Ovary (tissue), 9 donors: ENCODE measurements around the gene CERS5. TPM values are rescaled to one million over a fixed set of nuclear protein-coding genes. Genes with fewer than 3 reads are reported as not detected.

Source experiments
- DNase-seq, 5 donors: peaks; one replicate each; pipeline ENCODE4 v3.0.0-alpha.2; 2019 to 2020
- H3K27ac ChIP-seq, 2 donors: fragments of 200-600 bp; one replicate each; pipeline versions ENCODE4 v1.5.1 to v1.8.0; 2019 to 2022
- H3K27me3 ChIP-seq: fragments of 200-600 bp; one replicate; pipeline ENCODE4 v1.8.0; 2022
- H3K36me3 ChIP-seq: fragments of 200-600 bp; sonication (generic); one replicate; pipeline ENCODE4 v1.5.1; 2019
- H3K4me1 ChIP-seq: one replicate; pipeline ENCODE4 v1.8.1; 2013; ENCODE audit warnings: mild to moderate bottlenecking, moderate library complexity; ENCODE audit not compliant: insufficient read depth
- H3K4me3 ChIP-seq: fragments of 200-600 bp; sonication (generic); one replicate; pipeline ENCODE4 v1.5.1; 2017
- H3K9me3 ChIP-seq, 2 donors: fragments of 200-600 bp in 1 of 2; sonication (generic) in 1 of 2; one replicate each; pipeline versions ENCODE4 v1.5.1 to v1.8.1; 2013 to 2019; ENCODE audit warnings: mild to moderate bottlenecking in 1 of 2, moderate library complexity in 1 of 2
- EP300 ChIP-seq: sonication (generic); formaldehyde crosslinking; IDR thresholded peaks from one replicate; pipeline ENCODE4 v1.6.1; 2017; ENCODE audit warnings: antibody characterized with exemption
- POLR2A ChIP-seq: fragments of 450-650 bp; IDR thresholded peaks from one replicate; pipeline ENCODE4 v1.6.1; 2017; ENCODE audit warnings: antibody characterized with exemption, mild to moderate bottlenecking, moderate library complexity
- WGBS, 3 donors: extraction: QIAGEN DNeasy Blood & Tissue Kit in 1 of 3; methylation state at CpG; one replicate each; pipeline versions ENCODE4 v1.1.5 to v1.1.7; 2013 to 2017; 5-methylcytosine and 5-hydroxymethylcytosine counted together
- intact Hi-C, 4 donors: fragments of 100-400 bp; cut with DNase I; formaldehyde crosslinking; loops; one replicate each; pipeline versions ENCODE4 v1.11.0 to v1.15.1; 2022 to 2023
- polyA plus RNA-seq, 2 donors: library from polyadenylated mRNA; stranded (reverse); fragments of 200-250 nt in 1 of 2; fragments of 350-450 nt in 1 of 2; fragmentation: Illumina TruSeq in 1 of 2; extraction: RNeasy Lipid Tissue Mini Kit (QIAGEN cat#74804) in 1 of 2; gene quantifications; one replicate each; pipeline ENCODE4 v1.2.3, GENCODE V29; 2013 to 2014
- total RNA-seq, 7 donors: library from RNA; depleted of rRNA in 2 of 7; stranded (reverse); fragments of >200 nt in 2 of 7; fragmentation: NEBNext Ultra II Directional in 3 of 7; extraction: Animal tissue kit (Norgen Biotek cat#: 25700) in 3 of 7; gene quantifications; one replicate each; pipeline versions ENCODE4 v1.1.0 to v1.2.4, GENCODE V29; 2016 to 2023
- TF ChIP-seq, protein P1 (sequence below), 3 donors: fragments of 450-650 bp in 2 of 3; fragments of 200-600 bp in 1 of 3; IDR thresholded peaks; one replicate each; pipeline versions ENCODE4 v1.5.1 to v1.8.0; 2016 to 2022; ENCODE audit warnings: antibody characterized with exemption in 3 of 3, mild to moderate bottlenecking in 1 of 3
- donor health status: DM: no; HTN: no; CAD: no; lungs with moderate emphysema.
- donor health status: DM: no; HTN: no; CAD: no.
- donor health status: Bipolar disorder and iron deficiency.
- donor health status: DM: yes; HTN: yes; CAD: no.
- donor health status: DM: no; HTN: no; CAD: no.
- donor health status: DM: yes; HTN: yes; CAD: no.

The CERS5 gene
- total and polyA plus RNA-seq, 9 donors: 29.1 to 76.9 (median 47.9) TPM

DNA sequence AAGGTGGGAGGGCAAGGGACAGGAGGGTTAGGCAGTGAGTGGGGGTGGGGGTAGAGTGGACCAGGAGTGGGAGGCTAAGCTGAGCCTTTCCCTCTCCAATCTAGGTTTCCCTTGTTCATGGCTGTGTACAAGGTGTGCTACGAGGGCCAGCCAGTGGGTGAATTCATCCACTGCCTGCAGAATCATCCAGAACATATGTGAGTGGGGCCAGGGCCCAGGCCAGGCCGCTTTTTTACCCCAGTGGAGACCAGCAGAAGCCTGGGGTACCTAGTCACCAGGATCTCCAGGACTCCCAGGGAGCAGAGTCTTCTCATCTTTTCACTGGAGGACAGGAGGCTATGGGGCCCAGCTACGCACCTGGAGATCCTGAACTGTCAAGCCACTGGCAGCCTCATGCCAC is 57.9 kb downstream of the CERS5 start:
- intact Hi-C loops: no loop called here
- WGBS, 3 donors: 92 to 93% (median 93%) methylated on average over 3 of the region's 3 CpGs
- Histone ChIP-seq H3K36me3 (no peaks in the 10 kb centered on the region), H3K9me3 (no peaks in the 10 kb centered on the region), H3K4me3 (no peak overlapping the region), H3K27ac (no peak overlapping the region), H3K4me1 (no peaks in the 10 kb centered on the region), H3K27me3 (no peaks in the 10 kb centered on the region)
- DNase-seq: no peak
- TF ChIP-seq EP300 (no peak), POLR2A (no peak)

DNA sequence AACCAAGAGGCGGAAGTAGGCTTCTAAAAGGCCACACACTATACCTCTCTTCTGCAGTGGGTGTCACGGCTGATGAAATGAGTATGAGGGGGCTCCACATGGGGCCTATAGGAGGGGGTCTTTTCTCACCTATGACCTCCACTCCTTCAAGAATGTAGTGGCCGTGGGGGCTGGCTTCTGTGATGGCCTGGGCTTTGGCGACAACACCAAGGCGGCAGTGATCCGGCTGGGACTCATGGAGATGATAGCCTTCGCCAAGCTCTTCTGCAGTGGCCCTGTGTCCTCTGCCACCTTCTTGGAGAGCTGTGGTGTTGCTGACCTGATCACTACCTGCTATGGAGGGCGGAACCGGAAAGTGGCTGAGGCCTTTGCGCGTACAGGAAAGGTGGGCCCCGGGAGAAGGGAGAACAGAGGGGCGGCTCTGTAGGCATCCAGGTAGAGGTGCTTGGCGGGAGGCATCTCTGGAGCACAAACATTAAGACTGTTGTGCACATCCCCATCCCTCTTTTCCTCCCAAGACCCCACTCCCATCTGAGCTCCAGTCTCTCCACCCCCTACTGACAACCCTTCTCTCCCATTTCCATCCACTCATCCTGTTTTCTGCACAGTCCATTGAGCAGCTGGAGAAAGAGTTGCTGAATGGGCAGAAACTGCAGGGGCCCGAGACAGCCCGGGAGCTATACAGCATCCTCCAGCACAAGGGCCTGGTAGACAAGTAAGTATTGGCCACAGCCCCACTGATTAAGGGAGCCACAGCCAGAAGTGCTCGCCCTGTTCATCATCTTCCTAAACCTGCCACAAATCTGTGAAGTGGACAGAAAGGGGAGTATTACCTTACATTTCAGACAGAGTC is 59.5 kb downstream of the CERS5 start:
- Histone ChIP-seq H3K27me3 (no peaks in the 10 kb centered on the region), H3K27ac (no peak overlapping the region), H3K4me1 (peaks cover 13% of the 10 kb centered on the region), H3K9me3 (no peaks in the 10 kb centered on the region), H3K36me3 (no peaks in the 10 kb centered on the region), H3K4me3 (no peak overlapping the region)
- TF ChIP-seq POLR2A (no peak), EP300 (no peak)
- TF ChIP-seq, protein P1, sequence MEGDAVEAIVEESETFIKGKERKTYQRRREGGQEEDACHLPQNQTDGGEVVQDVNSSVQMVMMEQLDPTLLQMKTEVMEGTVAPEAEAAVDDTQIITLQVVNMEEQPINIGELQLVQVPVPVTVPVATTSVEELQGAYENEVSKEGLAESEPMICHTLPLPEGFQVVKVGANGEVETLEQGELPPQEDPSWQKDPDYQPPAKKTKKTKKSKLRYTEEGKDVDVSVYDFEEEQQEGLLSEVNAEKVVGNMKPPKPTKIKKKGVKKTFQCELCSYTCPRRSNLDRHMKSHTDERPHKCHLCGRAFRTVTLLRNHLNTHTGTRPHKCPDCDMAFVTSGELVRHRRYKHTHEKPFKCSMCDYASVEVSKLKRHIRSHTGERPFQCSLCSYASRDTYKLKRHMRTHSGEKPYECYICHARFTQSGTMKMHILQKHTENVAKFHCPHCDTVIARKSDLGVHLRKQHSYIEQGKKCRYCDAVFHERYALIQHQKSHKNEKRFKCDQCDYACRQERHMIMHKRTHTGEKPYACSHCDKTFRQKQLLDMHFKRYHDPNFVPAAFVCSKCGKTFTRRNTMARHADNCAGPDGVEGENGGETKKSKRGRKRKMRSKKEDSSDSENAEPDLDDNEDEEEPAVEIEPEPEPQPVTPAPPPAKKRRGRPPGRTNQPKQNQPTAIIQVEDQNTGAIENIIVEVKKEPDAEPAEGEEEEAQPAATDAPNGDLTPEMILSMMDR (IDR thresholded peaks at IDR 0.05): no peak
- WGBS, 3 donors: 90 to 95% (median 91%) methylated on average over 17 of the region's 17 CpGs
- no peak for DNase-seq
- intact Hi-C loops: no loop called here

DNA sequence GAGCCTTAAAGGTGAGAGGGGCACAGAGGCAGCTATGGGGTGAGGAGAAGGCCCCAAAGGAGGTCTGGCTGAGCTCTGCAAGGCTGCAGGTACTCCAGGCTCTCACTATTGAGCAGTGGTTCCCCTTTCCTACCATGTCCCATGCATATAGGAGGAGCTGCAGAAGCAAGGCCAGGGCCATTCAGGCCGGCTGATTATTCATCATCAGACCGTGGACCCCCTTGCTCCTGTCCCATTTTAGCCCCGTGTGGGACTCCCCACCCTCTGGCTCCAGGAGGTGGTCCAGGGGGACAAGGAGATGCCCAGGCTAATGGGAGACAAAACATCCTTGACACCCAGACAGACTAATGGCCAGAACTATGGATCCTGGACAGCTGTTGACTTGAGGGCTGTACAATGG is 60.3 kb downstream of the CERS5 start:
- WGBS, 3 donors: 58 to 67% (median 66%) methylated on average over 3 of the region's 3 CpGs
- intact Hi-C loops: no loop called here
- TF ChIP-seq, protein P1 (IDR thresholded peaks at IDR 0.05): no peak
- Histone ChIP-seq H3K4me1 (peaks cover 15% of the 10 kb centered on the region), H3K27ac (no peak overlapping the region), H3K36me3 (no peaks in the 10 kb centered on the region), H3K4me3 (no peak overlapping the region), H3K27me3 (no peaks in the 10 kb centered on the region), H3K9me3 (no peaks in the 10 kb centered on the region)
- DNase-seq: no peak

DNA sequence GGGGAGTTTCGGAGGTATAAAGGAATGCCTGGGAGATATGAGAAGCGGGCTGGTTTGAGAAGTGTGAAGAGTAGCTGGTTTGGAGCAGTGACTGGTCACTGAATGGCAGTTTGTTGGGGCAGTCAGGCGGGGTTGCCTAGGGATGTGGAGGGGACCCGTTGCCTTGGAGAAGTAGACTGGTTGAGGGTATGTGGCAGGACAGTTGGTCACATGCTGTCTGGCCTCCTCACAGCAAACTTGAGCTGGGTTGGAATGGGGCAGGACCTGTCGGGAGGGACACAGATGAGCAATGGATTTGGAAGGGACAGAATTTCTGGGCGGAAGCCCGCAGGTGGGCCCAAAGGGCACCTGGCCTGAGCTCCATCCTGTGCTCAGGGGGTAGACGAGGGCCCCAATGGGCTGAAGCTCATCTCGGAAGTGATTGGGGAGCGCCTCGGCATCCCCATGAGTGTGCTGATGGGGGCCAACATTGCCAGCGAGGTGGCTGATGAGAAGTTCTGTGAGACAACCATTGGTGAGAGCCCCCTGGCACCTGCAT is 61.2 kb downstream of the CERS5 start:
- DNase-seq: no peak
- Histone ChIP-seq H3K4me3 (no peak overlapping the region), H3K27ac (no peak overlapping the region), H3K36me3 (no peaks in the 10 kb centered on the region), H3K27me3 (no peaks in the 10 kb centered on the region), H3K9me3 (no peaks in the 10 kb centered on the region), H3K4me1 (peaks cover 15% of the 10 kb centered on the region)
- TF ChIP-seq EP300: no peak
- TF ChIP-seq, protein P1 (IDR thresholded peaks at IDR 0.05): no peak
- TF ChIP-seq POLR2A: no peak
- WGBS, 3 donors: 91 to 96% (median 94%) methylated on average over 12 of the region's 12 CpGs
- intact Hi-C loops: no loop called here
